GM12892 (cell line): Measurements from ENCODE around the gene SIDT2.

ENCODE experiments used
- POLR2A ChIP-seq: IDR thresholded peaks from 2 replicates; pipeline ENCODE4 v1.6.1; 2011; ENCODE audit warnings: low read depth, low read length, control low read depth
- POLR2AphosphoS5 ChIP-seq: IDR thresholded peaks from 2 replicates; pipeline ENCODE4 v1.6.1; 2011; ENCODE audit warnings: low read depth, low read length, control low read depth
- TAF1 ChIP-seq: IDR thresholded peaks from 2 replicates; pipeline ENCODE4 v1.6.1; 2011; ENCODE audit warnings: low read depth, mild to moderate bottlenecking, control low read depth, low read length, borderline replicate concordance

GRCh38 chr11:117182551-117182935, 4.0 kb downstream of the SIDT2 start:
- TF ChIP-seq POLR2A (no peak), POLR2AphosphoS5 (no peak), TAF1 (no peak)
